ENCODE measurements around the gene AIG1. TPM values are rescaled to one million over a fixed set of nuclear protein-coding genes. Genes with fewer than 3 reads are reported as not detected.

Gene AIG1
- total RNA-seq, 1 experiment from 2014 or later, result 18.6 TPM

- no peak for DNase-seq
- Histone ChIP-seq H3K4me3 (ENCODE audit: insufficient read depth, low read depth, low read length) (no peak overlapping the region), H3K27me3 (ENCODE audit: control insufficient read depth, insufficient read depth, low read length) (no peaks in the 10 kb centered on the region), H3K36me3 (replicated peaks; ENCODE audit: control insufficient read depth, insufficient read depth, low read length) (no peaks in the 10 kb centered on the region)
Observed at GRCh38 chr6:143357561-143358255, 297.0 kb downstream of the AIG1 start.

- DNase-seq, result no peak
- no peaks in the 10 kb centered on the region for H3K36me3 ChIP-seq (replicated peaks; ENCODE audit: control insufficient read depth, insufficient read depth, low read length)
- H3K27me3 ChIP-seq (ENCODE audit: control insufficient read depth, insufficient read depth, low read length), result no peaks in the 10 kb centered on the region
- no peak overlapping the region for H3K4me3 ChIP-seq (ENCODE audit: insufficient read depth, low read depth, low read length)
Observed at GRCh38 chr6:143361536-143362191, 301.0 kb downstream of the AIG1 start.

- Histone ChIP-seq H3K27me3 (ENCODE audit: control insufficient read depth, insufficient read depth, low read length) (no peaks in the 10 kb centered on the region), H3K36me3 (replicated peaks; ENCODE audit: control insufficient read depth, insufficient read depth, low read length) (no peaks in the 10 kb centered on the region), H3K4me3 (ENCODE audit: insufficient read depth, low read depth, low read length) (no peak overlapping the region)
- no peak for DNase-seq
Observed at GRCh38 chr6:143362192-143362558, 301.5 kb downstream of the AIG1 start.

GRCh38 chr6:143363299-143363698 is 302.6 kb downstream of the AIG1 start:
- Histone ChIP-seq H3K27me3 (ENCODE audit: control insufficient read depth, insufficient read depth, low read length) (no peaks in the 10 kb centered on the region), H3K36me3 (replicated peaks; ENCODE audit: control insufficient read depth, insufficient read depth, low read length) (no peaks in the 10 kb centered on the region), H3K4me3 (ENCODE audit: insufficient read depth, low read depth, low read length) (no peak overlapping the region)
- DNase-seq, result no peak

- Histone ChIP-seq H3K4me3 (ENCODE audit: insufficient read depth, low read depth, low read length) (no peak overlapping the region), H3K27me3 (ENCODE audit: control insufficient read depth, insufficient read depth, low read length) (no peaks in the 10 kb centered on the region), H3K36me3 (replicated peaks; ENCODE audit: control insufficient read depth, insufficient read depth, low read length) (no peaks in the 10 kb centered on the region)
- no peak for DNase-seq
Observed at GRCh38 chr6:143368426-143368825, 307.7 kb downstream of the AIG1 start.

GRCh38 chr6:143369971-143370370 is 309.3 kb downstream of the AIG1 start:
- no peak for DNase-seq
- Histone ChIP-seq H3K36me3 (replicated peaks; ENCODE audit: control insufficient read depth, insufficient read depth, low read length) (no peaks in the 10 kb centered on the region), H3K27me3 (ENCODE audit: control insufficient read depth, insufficient read depth, low read length) (no peaks in the 10 kb centered on the region), H3K4me3 (ENCODE audit: insufficient read depth, low read depth, low read length) (no peak overlapping the region)

- Histone ChIP-seq H3K4me3 (ENCODE audit: insufficient read depth, low read depth, low read length) (no peak overlapping the region), H3K27me3 (ENCODE audit: control insufficient read depth, insufficient read depth, low read length) (no peaks in the 10 kb centered on the region), H3K36me3 (replicated peaks; ENCODE audit: control insufficient read depth, insufficient read depth, low read length) (no peaks in the 10 kb centered on the region)
- DNase-seq, result no peak
Observed at GRCh38 chr6:143370812-143371370, 310.2 kb downstream of the AIG1 start.

GRCh38 chr6:143372199-143372882 is 311.7 kb downstream of the AIG1 start:
- DNase-seq, result no peak
- Histone ChIP-seq H3K27me3 (ENCODE audit: control insufficient read depth, insufficient read depth, low read length) (no peaks in the 10 kb centered on the region), H3K4me3 (ENCODE audit: insufficient read depth, low read depth, low read length) (no peak overlapping the region), H3K36me3 (replicated peaks; ENCODE audit: control insufficient read depth, insufficient read depth, low read length) (no peaks in the 10 kb centered on the region)

GRCh38 chr6:143374014-143374413 is 313.3 kb downstream of the AIG1 start:
- Histone ChIP-seq H3K4me3 (ENCODE audit: insufficient read depth, low read depth, low read length) (no peak overlapping the region), H3K36me3 (replicated peaks; ENCODE audit: control insufficient read depth, insufficient read depth, low read length) (no peaks in the 10 kb centered on the region), H3K27me3 (ENCODE audit: control insufficient read depth, insufficient read depth, low read length) (no peaks in the 10 kb centered on the region)
- no peak for DNase-seq

GRCh38 chr6:143375022-143375585 is 314.4 kb downstream of the AIG1 start:
- H3K27me3 ChIP-seq (ENCODE audit: control insufficient read depth, insufficient read depth, low read length), result no peaks in the 10 kb centered on the region
- no peak overlapping the region for H3K4me3 ChIP-seq (ENCODE audit: insufficient read depth, low read depth, low read length)
- DNase-seq, result no peak
- no peaks in the 10 kb centered on the region for H3K36me3 ChIP-seq (replicated peaks; ENCODE audit: control insufficient read depth, insufficient read depth, low read length)

- no peak for DNase-seq
- Histone ChIP-seq H3K4me3 (ENCODE audit: insufficient read depth, low read depth, low read length) (no peak overlapping the region), H3K27me3 (ENCODE audit: control insufficient read depth, insufficient read depth, low read length) (no peaks in the 10 kb centered on the region), H3K36me3 (replicated peaks; ENCODE audit: control insufficient read depth, insufficient read depth, low read length) (no peaks in the 10 kb centered on the region)
Observed at GRCh38 chr6:143376375-143376774, 315.7 kb downstream of the AIG1 start.

GRCh38 chr6:143376861-143377260 is 316.2 kb downstream of the AIG1 start:
- no peak for DNase-seq
- Histone ChIP-seq H3K27me3 (ENCODE audit: control insufficient read depth, insufficient read depth, low read length) (no peaks in the 10 kb centered on the region), H3K36me3 (replicated peaks; ENCODE audit: control insufficient read depth, insufficient read depth, low read length) (no peaks in the 10 kb centered on the region), H3K4me3 (ENCODE audit: insufficient read depth, low read depth, low read length) (no peak overlapping the region)

GRCh38 chr6:143385636-143386035 is 324.9 kb downstream of the AIG1 start:
- DNase-seq, result no peak
- no peaks in the 10 kb centered on the region for H3K27me3 ChIP-seq (ENCODE audit: control insufficient read depth, insufficient read depth, low read length)

GRCh38 chr6:143390278-143390677 is 329.6 kb downstream of the AIG1 start:
- DNase-seq, result no peak

More at GRCh38 chr6:143385636-143386035, 324.9 kb downstream of the AIG1 start:
- H3K4me3 ChIP-seq (ENCODE audit: insufficient read depth, low read depth, low read length), result no peak overlapping the region
- no peaks in the 10 kb centered on the region for H3K36me3 ChIP-seq (replicated peaks; ENCODE audit: control insufficient read depth, insufficient read depth, low read length)

More at GRCh38 chr6:143390278-143390677, 329.6 kb downstream of the AIG1 start:
- Histone ChIP-seq H3K27me3 (ENCODE audit: control insufficient read depth, insufficient read depth, low read length) (no peaks in the 10 kb centered on the region), H3K4me3 (ENCODE audit: insufficient read depth, low read depth, low read length) (no peak overlapping the region), H3K36me3 (replicated peaks; ENCODE audit: control insufficient read depth, insufficient read depth, low read length) (no peaks in the 10 kb centered on the region)
